GM23248 (cell line): ENCODE results near the gene PELI2. TPM values are rescaled to one million over a fixed set of nuclear protein-coding genes. Genes with fewer than 3 reads are reported as not detected.
"Not testable (repeated sequence)": the region's sequence is repeated elsewhere in the genome, so short reads cannot be mapped to it uniquely, and the experiment has no call there.

ENCODE experiments used
- DNase-seq: peaks from one replicate; pipeline ENCODE4 v3.0.0-alpha.2; 2015
- H2AFZ ChIP-seq: fragments of 200-600 bp; sonication (generic); 2 replicates; pipeline ENCODE4 v1.6.1; 2016; ENCODE audit warnings: antibody characterized with exemption
- H3F3A ChIP-seq: fragments of 200-600 bp; sonication (generic); 2 replicates; pipeline ENCODE4 v1.6.1; 2016; ENCODE audit warnings: mild to moderate bottlenecking, antibody characterized with exemption, mixed run types; ENCODE audit not compliant: insufficient read depth
- H3K27ac ChIP-seq: fragments of 200-600 bp; sonication (generic); 2 replicates; pipeline ENCODE4 v1.5.1; 2016; ENCODE audit warnings: mild to moderate bottlenecking
- H3K27me3 ChIP-seq: fragments of 200-600 bp; sonication (generic); replicated peaks from 2 replicates; pipeline ENCODE4 v1.6.1; 2016; ENCODE audit warnings: mild to moderate bottlenecking; ENCODE audit not compliant: insufficient read depth
- H3K36me3 ChIP-seq: fragments of 200-600 bp; sonication (generic); 2 replicates; pipeline ENCODE4 v1.6.1; 2016; ENCODE audit warnings: low read depth, mild to moderate bottlenecking
- H3K4me1 ChIP-seq: fragments of 200-600 bp; sonication (generic); 2 replicates; pipeline ENCODE4 v1.6.1; 2016; ENCODE audit warnings: mild to moderate bottlenecking; ENCODE audit not compliant: insufficient read depth
- H3K4me2 ChIP-seq: fragments of 200-600 bp; sonication (generic); one replicate; pipeline ENCODE4 v1.6.1; 2016; ENCODE audit warnings: mild to moderate bottlenecking; ENCODE audit not compliant: unreplicated experiment
- H3K4me3 ChIP-seq: fragments of 200-600 bp; sonication (generic); 2 replicates; pipeline ENCODE4 v1.5.1; 2016; ENCODE audit warnings: mild to moderate bottlenecking
- H3K79me2 ChIP-seq: fragments of 200-600 bp; sonication (generic); 2 replicates; pipeline ENCODE4 v1.6.1; 2016; ENCODE audit warnings: mild to moderate bottlenecking; ENCODE audit not compliant: insufficient read depth
- H3K9ac ChIP-seq: fragments of 200-600 bp; sonication (generic); 2 replicates; pipeline ENCODE4 v1.6.1; 2016; ENCODE audit warnings: mild to moderate bottlenecking
- H3K9me2 ChIP-seq: fragments of 200-600 bp; sonication (generic); 2 replicates; pipeline ENCODE4 v1.6.1; 2016; ENCODE audit warnings: mixed run types, mild to moderate bottlenecking, moderate library complexity; ENCODE audit not compliant: insufficient read depth
- H3K9me3 ChIP-seq: fragments of 200-600 bp; sonication (generic); one replicate; pipeline ENCODE4 v1.6.1; 2017; ENCODE audit warnings: low read depth
- H4K20me1 ChIP-seq: fragments of 200-600 bp; sonication (generic); 2 replicates; pipeline ENCODE4 v1.6.0; 2016; ENCODE audit not compliant: insufficient read depth
- EZH2 ChIP-seq: fragments of 200-600 bp; sonication (generic); IDR thresholded peaks from 2 replicates; pipeline ENCODE4 v1.6.1; 2018; ENCODE audit warnings: antibody characterized with exemption, mild to moderate bottlenecking; ENCODE audit not compliant: insufficient read depth, poor library complexity, severe bottlenecking
- EZH2phosphoT487 ChIP-seq: fragments of 200-600 bp; sonication (generic); IDR thresholded peaks from 2 replicates; pipeline ENCODE4 v1.6.1; 2018; ENCODE audit warnings: antibody characterized with exemption, moderate library complexity, mild to moderate bottlenecking, low read depth; ENCODE audit not compliant: insufficient read depth
- WGBS, 2 experiments: methylation state at CpG; one replicate each; pipeline ENCODE4 v1.1.6; 2015 to 2017; ENCODE audit warnings: low lambda C conversion rate in 2 of 2, low coverage in 1 of 2; ENCODE audit errors: missing lambda C conversion rate in 2 of 2; 5-methylcytosine and 5-hydroxymethylcytosine counted together
- in situ Hi-C: fragments of 300-500 bp; cut with MboI; formaldehyde crosslinking; loops from 2 replicates; pipeline ENCODE4 v1.15.0; 2020
- polyA plus RNA-seq: library from polyadenylated mRNA; unstranded; fragments of >200 nt; fragmentation: Nextera tagmentation; extraction: Ambion mirVana; gene quantifications from 2 replicates; pipeline ENCODE4 v1.2.1, GENCODE V29; 2016
- total RNA-seq: library from RNA; depleted of rRNA; stranded (reverse); fragments of >200 nt; shearing (Covaris generic); gene quantifications from 2 replicates; pipeline ENCODE4 v1.2.3, GENCODE V29; 2014

PELI2 gene
- total and polyA plus RNA-seq, 2 experiments from 2014 or later: 1.2 to 1.3 TPM

GRCh38 chr14:56162476-56162875 is 44.3 kb downstream of the PELI2 start:
- H3K27me3 ChIP-seq: no peaks in the 10 kb centered on the region
- DNase-seq: no peak
- no peak overlapping the region for H3K4me2 ChIP-seq
- no peaks in the 10 kb centered on the region for H3K36me3 ChIP-seq
- H2AFZ ChIP-seq: no peak overlapping the region
- no peak for TF ChIP-seq EZH2phosphoT487
- no peaks in the 10 kb centered on the region for H3K79me2 ChIP-seq
- no peak overlapping the region for H3K9ac ChIP-seq
- H3K4me3 ChIP-seq: no peak overlapping the region
- H3F3A ChIP-seq: no peaks in the 10 kb centered on the region; the same call in 1 of the 2 replicates
- no peaks in the 10 kb centered on the region for H4K20me1 ChIP-seq
- H3K4me1 ChIP-seq: no peaks in the 10 kb centered on the region; the same call in 1 of the 2 replicates
- H3K27ac ChIP-seq: no peak overlapping the region
- 88 to 90% methylated on average over 2 of the region's 2 CpGs for WGBS, 2 experiments
- in situ Hi-C loops: no loop called here
- H3K9me2 ChIP-seq: no peaks in the 10 kb centered on the region
- H3K9me3 ChIP-seq: no peaks in the 10 kb centered on the region

GRCh38 chr14:56166579-56166978 is 48.4 kb downstream of the PELI2 start:
- H3K4me3 ChIP-seq, H3K79me2 ChIP-seq, H3K27ac ChIP-seq, H3K9me2 ChIP-seq, H3K4me1 ChIP-seq, H3F3A ChIP-seq, H3K9me3 ChIP-seq, H3K4me2 ChIP-seq, H4K20me1 ChIP-seq, H3K27me3 ChIP-seq, H3K9ac ChIP-seq, H3K36me3 ChIP-seq, in situ Hi-C loops, DNase-seq, H2AFZ ChIP-seq: not testable (repeated sequence)
- WGBS, 2 experiments: 92 to 97% methylated on average over 7 of the region's 7 CpGs

DNA sequence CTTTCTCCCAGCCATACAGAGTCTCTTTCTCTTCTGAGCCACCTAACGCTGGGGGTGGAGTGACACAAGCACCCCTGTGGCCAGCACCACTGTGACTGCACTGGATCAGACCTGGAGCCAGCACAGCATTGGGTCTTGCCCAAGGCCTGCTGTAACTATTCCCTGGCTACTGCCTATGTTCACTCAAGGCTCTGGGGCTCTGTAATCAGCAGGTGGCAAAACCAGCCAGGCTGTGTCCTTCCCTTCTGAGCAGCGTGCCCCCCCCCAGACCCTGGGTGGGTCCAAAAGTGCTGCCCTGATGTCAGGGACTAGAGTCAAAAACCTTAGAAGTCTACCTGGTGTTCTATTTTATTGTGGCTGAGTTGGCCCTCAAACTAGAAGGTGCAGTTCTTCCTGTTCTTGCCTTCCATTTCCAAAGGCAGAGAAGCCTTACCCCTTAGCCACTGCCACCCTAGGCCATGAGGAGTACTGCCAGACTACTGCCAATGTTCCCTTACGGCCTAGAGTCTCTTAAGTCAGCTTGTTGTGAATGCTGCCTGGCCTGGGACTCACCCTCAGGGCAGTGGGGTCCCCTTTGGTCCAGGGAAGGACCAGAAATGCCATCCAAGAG is 49.9 kb downstream of the PELI2 start:
- H3F3A ChIP-seq: peaks cover 9% of the 10 kb centered on the region
- H3K4me3 ChIP-seq: no peak overlapping the region
- no peaks in the 10 kb centered on the region for H3K79me2 ChIP-seq
- peaks cover 12% of the 10 kb centered on the region for H3K4me1 ChIP-seq
- WGBS, 2 experiments: 35 to 38% methylated on average over 3 of the region's 3 CpGs
- no peak for DNase-seq
- H2AFZ ChIP-seq: no peak overlapping the region
- no peaks in the 10 kb centered on the region for H3K36me3 ChIP-seq
- H4K20me1 ChIP-seq: no peaks in the 10 kb centered on the region
- no peaks in the 10 kb centered on the region for H3K27me3 ChIP-seq
- H3K9me3 ChIP-seq: no peaks in the 10 kb centered on the region
- no peak overlapping the region for H3K9ac ChIP-seq
- H3K27ac ChIP-seq: no peak overlapping the region
- TF ChIP-seq EZH2: no peak
- TF ChIP-seq EZH2phosphoT487: no peak
- no peaks in the 10 kb centered on the region for H3K9me2 ChIP-seq
- in situ Hi-C loops: no loop called here
- no peak overlapping the region for H3K4me2 ChIP-seq

DNA sequence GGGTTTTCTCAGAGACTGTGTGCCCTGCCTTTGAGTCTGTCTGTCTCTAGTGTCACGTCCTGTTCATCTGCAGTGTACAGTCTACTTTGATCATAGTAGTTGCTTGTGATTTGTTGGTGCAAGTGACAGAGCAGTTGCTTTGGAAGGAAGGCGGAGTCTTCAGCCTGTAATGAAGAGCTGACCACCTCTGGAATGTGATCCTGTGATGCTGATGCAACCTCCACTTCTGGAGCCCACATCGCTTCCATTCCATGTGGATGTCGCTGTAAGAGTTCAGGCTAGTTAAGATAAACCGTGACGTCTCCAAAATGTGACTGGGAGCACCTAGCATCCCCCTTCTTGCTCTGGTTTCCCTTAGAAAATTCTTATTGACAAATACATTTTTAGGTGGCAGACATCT is 51.8 kb downstream of the PELI2 start:
- Histone ChIP-seq H3K4me2 (no peak overlapping the region), H3K4me1 (peaks cover 13% of the 10 kb centered on the region), H3K27me3 (no peaks in the 10 kb centered on the region), H3K79me2 (no peaks in the 10 kb centered on the region), H3F3A (peaks cover 14% of the 10 kb centered on the region), H3K36me3 (no peaks in the 10 kb centered on the region), H3K9me3 (no peaks in the 10 kb centered on the region), H3K9ac (no peak overlapping the region), H4K20me1 (no peaks in the 10 kb centered on the region), H2AFZ (no peak overlapping the region), H3K9me2 (no peaks in the 10 kb centered on the region), H3K4me3 (no peak overlapping the region), H3K27ac (no peak overlapping the region)
- in situ Hi-C loops: no loop called here
- WGBS, 2 experiments: 90 to 92% methylated on average over 6 of the region's 6 CpGs
- no peak for DNase-seq
- no peak for TF ChIP-seq EZH2phosphoT487
- no peak for TF ChIP-seq EZH2

- no peak for DNase-seq
- Histone ChIP-seq H3K36me3 (no peaks in the 10 kb centered on the region), H3K4me3 (no peak overlapping the region), H3K79me2 (no peaks in the 10 kb centered on the region), H3F3A (peaks cover 14% of the 10 kb centered on the region), H3K27ac (no peak overlapping the region), H3K4me2 (no peak overlapping the region), H3K9ac (no peak overlapping the region), H3K27me3 (no peaks in the 10 kb centered on the region), H2AFZ (no peak overlapping the region), H3K4me1 (peaks cover 13% of the 10 kb centered on the region), H4K20me1 (no peaks in the 10 kb centered on the region), H3K9me3 (no peaks in the 10 kb centered on the region), H3K9me2 (no peaks in the 10 kb centered on the region)
- TF ChIP-seq EZH2phosphoT487 (no peak), EZH2 (no peak)
- WGBS, 2 experiments: 63 to 69% methylated on average over 7 of the region's 7 CpGs
- in situ Hi-C loops: no loop called here
Observed at GRCh38 chr14:56170877-56171422, 52.7 kb downstream of the PELI2 start.
